GM18951 (cell line): ENCODE results near the gene ATL1.
A peak's percentile ranks its signal among the peaks of the same experiment; 100 is the strongest.

Experiments used
- POLR2A ChIP-seq: IDR thresholded peaks from 4 replicates; pipeline ENCODE4 v1.6.1; 2011; ENCODE audit warnings: mild to moderate bottlenecking; ENCODE audit not compliant: insufficient read length, insufficient read depth; ENCODE audit errors: extremely low read depth
- in situ Hi-C: fragments of 300-500 bp; cut with MboI; formaldehyde crosslinking; loops from one replicate; pipeline ENCODE4 v1.12.0; 2022; ENCODE audit warnings: low sequenced_read_pairs, mixed read lengths, inconsistent platforms; ENCODE audit not compliant: unreplicated experiment

ATL1 gene

DNA sequence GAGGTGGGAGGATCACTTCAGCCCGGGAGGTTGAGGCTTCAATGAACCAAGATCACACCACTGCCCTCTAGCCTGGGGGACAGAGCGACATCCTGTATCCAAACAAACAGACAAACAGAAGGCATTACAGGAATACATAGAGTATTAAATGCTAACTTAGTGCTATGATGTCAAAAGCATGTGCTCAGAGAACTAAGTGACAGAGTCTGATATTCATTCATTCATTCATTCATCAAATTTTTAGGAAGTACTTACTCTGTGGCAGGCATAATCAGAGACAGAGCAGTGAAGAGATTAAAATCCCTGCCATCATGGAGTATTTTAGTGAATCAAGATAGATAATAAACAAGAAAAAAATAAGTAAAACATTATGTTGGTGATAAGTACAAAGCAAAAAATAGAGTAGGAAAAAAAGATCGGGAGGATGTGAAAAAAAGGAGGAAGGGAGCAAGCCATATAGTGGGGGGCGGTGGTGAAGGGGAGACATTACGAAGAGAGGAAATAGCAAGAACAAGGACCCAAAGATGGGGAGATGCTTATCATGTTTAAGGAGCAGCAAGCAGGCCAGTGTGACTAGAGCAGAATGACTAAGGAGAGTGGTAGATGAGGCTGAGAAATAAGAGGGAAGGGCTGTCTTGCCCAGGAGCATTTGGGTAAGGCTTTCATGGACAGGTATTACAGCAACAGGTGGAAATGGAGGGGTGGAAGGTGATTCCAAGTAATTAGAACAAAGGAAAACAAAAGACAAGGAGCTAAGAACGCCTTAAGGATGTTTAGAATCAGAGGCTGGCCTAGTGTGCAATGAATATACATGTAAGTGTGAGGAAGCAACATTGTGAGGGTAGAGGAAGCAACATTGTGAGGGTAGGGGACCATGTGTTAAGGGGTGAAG is 30.4 kb upstream of the ATL1 start:
- no peak for TF ChIP-seq POLR2A
- in situ Hi-C loops = loop anchor here (10.0 to 25.0 kb wide), 2 partner anchors 185 to 667 kb away; partner anchors contain the start of gene NEMF

DNA sequence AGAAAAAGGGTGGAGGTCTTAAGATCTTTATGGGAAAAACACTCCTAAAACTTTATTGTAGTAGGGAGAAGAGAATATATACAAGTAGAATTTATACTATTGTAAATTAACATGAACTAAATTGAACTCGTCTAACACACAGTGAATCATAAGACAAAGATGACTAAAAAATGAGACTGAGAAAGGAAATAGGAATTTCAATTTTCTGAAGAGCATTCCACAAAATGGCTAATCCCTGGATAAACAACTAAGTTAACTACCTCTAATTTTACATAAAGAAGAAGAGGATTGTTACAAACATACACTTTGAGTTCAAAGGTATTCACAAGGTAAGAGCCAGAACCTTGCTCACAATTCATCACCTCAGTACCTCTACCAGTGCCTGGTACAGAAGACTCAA is 29.6 kb upstream of the ATL1 start:
- no peak for TF ChIP-seq POLR2A
- in situ Hi-C loops = loop anchor here (25.0 kb wide), 1 partner anchor 668 kb away; the partner anchor contains the start of gene NEMF

DNA sequence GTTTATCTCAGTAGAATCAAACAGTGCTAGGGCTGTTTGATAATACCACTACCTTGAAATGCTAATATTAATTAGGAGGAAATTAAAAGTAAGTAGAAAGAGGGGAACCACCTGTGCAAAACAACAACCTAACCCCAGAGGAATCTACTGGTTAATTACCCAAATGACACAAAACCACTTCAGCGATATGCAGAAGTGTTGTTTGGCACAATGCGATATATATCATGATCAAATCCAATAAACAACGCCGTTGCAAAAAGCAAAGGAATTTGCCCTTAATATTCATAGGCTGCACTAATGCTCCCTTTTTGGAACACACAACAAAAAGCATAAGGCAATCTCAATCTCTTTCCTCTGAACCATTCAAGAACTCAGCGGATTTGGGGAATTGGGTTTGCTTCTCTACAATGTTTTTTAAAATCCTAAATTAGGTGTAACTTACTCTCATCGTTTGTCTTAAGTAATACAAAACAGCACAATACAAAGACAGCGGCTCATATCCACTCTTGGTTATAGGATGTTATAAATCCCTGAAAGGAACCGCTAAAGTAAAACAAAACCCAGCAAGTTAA is 29.1 kb upstream of the ATL1 start:
- in situ Hi-C loops = loop anchor here (25.0 kb wide), 1 partner anchor 669 kb away; the partner anchor contains the start of gene NEMF
- no peak for TF ChIP-seq POLR2A

DNA sequence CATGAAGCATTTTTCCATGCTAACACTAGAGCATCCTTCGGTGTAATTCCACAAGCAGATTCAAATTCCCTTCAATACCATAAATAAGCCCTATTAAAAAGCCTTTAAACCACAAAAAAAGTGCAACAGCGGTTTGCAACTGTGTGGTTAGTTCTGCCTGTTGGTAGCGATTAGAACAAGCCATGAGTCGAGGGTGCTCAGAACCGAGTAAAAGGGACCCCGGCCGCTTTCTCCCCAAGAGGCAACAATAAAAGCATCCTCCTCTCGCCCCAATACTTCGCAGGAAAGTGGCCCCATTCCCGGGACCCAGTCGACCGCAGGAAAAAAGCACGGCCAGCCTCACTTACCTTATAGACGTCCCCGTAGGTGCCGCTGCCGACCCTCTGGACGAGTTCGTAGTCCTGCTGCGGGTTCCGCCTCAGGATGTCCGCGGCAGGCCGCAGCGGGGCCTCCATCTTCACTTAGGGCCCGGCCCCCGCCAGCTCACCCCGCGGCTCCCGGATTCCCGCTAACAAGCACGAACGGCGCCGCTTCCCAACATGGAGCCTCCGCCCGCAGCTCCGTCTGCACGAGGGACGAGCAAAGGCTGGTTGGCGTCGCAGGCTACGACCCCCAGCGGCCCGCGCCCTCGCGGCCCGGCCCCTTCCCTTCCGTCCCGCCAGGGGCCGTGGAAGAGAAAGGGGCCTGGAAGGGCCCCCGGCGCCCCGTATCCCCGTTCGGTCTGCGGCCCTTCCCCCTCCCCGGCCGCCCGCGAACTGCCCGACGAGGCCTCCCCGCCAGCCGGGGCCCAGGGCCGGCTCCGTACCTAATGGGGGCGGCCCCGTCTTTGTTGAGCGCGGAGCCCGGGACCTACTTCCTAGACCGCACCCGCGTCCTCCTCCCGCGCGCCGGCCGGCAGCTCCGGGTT is 28.1 kb upstream of the ATL1 start:
- TF ChIP-seq POLR2A = no peak
- in situ Hi-C loops = loop anchor here (25.0 kb wide), 1 partner anchor 670 kb away; the partner anchor contains the start of gene NEMF

DNA sequence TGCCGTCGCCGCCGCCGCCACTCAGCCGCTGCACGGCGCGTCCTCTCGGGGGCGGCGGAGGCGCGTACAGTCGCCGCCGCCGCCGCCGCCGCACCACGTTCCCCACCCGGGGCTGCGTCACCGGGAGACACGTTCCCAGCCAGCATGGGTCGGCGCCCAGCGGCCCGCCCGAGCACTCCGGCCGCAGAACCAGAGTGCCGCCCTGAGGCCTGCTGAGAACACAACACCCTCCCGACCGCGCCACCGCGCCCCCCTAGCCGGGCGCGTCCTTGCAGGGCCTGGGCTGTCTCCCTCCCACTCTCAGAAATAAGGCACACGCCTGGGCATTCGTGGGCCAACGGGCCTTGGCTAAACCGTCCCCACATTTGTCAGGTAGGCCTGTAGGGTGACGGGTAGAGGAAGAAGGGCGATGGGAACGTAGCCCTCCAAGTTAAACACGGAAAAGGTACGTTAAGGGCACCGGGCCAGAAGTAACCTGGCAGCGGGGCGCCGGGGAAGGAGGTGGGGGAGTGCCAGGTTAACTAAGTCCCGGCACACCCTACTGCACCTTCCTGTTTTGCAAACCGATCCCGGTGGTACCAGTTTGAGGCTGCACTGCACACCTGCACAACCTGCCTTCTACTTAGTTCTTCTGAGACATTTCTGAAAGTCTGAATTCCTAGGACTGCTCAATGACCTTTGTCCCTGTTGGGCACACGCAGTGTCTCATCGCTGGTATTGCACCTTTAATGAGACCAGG is 27.3 kb upstream of the ATL1 start, which contains the start of gene MAP4K5:
Gene MAP4K5 (minus strand): TSS at position 68 of the 739 bp plus-strand sequence. CDS start 520 bp downstream, outside the sequence.
- in situ Hi-C loops = loop anchor here (25.0 kb wide), 1 partner anchor 670 kb away; the partner anchor contains the start of gene NEMF
- peak; percentile 66 for TF ChIP-seq POLR2A

DNA sequence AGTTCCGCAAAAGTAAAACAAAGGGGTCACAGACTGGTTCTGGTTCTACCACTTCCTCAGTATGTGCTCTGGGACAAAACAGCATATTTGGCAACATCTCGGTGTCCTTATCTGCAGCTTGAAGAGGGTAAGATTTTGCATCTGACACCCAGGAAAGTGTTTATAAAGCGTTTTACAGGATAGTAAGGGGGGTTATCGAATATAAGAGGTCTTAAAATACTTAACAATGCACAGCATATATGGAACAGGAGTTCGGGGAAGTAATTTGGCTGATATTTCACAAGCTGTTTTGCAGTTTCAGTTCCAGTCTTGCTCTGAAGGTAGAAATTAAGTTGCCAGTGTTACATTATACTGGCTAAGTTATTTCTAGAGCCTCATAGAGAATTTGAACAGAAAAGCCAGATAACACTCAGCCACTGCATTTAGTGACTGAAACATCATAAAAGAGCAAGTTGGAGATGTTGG is 26.7 kb upstream of the ATL1 start:
- no peak for TF ChIP-seq POLR2A
- in situ Hi-C loops = loop anchor here (25.0 kb wide), 1 partner anchor 671 kb away; the partner anchor contains the start of gene NEMF

DNA sequence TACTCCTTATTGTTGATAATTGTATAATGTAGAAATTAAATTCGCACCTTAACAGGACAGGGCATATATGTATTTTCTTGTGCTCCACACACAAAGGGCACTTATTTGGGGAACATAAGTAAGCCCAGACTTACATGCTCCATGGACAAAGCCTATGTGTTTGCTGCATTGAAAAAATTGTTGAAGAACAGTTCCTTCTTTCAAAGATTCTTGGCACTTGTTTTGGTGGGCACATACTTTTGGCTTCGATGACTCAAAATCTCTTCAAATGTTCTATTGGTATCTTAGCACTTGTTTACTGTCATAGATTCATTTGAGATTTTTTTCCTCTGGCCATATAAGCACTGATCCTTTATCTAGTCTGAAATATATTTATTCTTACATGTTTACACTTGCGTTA is 26.1 kb upstream of the ATL1 start:
- in situ Hi-C loops = loop anchor here (25.0 kb wide), 1 partner anchor 672 kb away; the partner anchor contains the start of gene NEMF
- no peak for TF ChIP-seq POLR2A

DNA sequence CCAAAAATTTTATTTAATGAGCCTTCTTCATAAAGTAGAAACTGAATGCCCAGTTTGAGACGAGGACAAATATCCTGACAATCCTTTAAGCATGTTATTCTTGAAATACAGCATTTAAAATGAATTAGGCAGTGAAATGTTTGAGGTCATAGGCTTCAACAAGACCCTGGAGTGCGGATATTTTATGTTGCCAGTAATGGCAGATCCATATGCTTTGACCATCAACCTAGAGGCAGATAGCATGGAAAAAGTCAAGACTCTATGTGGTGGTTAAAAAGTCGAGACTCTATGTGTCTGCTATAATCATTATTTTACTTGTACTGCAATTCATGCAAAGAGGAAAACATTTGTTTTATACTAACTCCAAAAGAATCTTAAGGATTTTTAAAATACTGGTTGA is 25.5 kb upstream of the ATL1 start:
- no peak for TF ChIP-seq POLR2A
- in situ Hi-C loops = loop anchor here (25.0 kb wide), 1 partner anchor 672 kb away; the partner anchor contains the start of gene NEMF

DNA sequence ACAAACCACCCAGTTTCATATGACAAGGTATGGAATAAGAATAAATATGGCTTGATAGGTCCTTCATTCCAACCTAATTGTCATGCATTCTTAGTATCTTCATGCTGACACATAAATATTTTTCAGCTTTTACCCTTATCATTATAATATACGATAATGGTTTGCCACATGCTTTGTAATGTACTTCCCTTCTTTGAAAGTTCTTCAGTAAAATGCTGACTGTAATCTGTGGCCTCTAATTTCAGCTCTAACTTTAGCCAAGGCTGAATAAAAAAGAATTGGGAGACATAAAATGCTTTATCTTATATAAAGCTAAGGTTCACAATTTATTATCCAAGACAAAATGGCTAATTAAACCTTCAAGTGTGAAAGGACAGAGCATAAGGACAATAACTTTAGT is 24.9 kb upstream of the ATL1 start:
- no peak for TF ChIP-seq POLR2A
- in situ Hi-C loops = loop anchor here (25.0 kb wide), 1 partner anchor 673 kb away; the partner anchor contains the start of gene NEMF

DNA sequence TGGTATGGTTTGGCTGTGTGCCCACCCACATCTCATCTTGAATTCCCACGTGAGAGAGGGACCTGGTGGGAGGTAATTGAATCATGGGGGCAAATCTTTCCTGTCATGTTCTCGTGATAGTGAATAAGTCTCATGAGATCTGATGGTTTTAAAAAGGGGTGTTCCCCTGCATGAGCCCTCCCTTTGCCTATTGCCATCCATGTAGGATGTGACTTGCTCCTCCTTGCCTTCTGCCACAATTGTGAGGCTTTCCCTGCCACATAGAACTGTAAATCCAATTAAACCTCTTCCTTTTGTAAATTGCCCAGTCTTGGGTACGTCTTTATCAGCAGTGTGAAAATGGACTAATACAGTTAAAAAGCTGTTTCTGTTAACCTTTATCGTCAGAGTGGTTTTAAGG is 21.9 kb upstream of the ATL1 start:
- in situ Hi-C loops = loop anchor here (25.0 kb wide), 1 partner anchor 676 kb away; the partner anchor contains the start of gene NEMF

DNA sequence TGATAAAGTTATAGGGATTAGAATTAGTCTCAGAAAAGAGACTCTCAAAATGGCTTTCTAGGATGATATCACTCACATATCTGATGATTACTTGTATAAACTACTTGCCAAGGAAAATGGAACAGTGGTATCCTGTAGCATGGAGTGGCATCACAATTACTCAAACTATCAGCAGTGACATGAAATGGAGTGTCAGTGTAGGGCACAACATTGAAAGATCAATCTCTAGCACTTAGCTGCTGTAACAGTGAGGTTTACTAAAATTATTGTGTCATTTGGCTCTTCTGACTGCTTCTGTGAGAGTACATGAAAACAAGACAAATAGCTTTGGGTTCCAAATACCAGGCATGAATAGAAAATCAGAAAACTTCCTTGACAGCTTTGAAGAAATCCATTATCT is 20.9 kb upstream of the ATL1 start:
- in situ Hi-C loops = loop anchor here (25.0 kb wide), 1 partner anchor 677 kb away; the partner anchor contains the start of gene NEMF
- no peak for TF ChIP-seq POLR2A

DNA sequence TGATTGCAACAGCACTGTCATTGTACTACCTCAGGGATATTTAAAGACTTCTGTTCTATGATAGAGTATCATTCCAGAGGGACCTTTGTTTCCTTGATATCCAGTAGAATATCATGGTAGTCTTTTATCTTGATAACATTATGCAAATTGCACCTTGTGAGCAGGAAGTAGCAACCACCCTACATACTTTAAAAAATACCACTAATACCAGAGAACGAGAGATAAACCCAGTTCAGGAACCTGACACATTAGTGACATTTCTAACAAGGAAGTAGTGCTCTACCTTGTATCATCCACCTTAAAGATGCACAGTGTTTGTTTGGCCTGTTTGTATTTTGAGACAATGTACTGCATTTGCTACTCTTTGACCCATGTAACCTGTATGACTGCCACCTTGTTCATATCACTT is 18.8 kb upstream of the ATL1 start:
- in situ Hi-C loops = loop anchor here (25.0 kb wide), 1 partner anchor 679 kb away; the partner anchor contains the start of gene NEMF
- no peak for TF ChIP-seq POLR2A
